ENCODE results near the gene NFU1.
A peak's percentile ranks its signal among the peaks of the same experiment; 100 is the strongest.
"Not testable (repeated sequence)": the region's sequence is repeated elsewhere in the genome, so short reads cannot be mapped to it uniquely, and the experiment has no call there.

NFU1 gene

GRCh38 chr2:69452687-69453086 lies 15.5 kb upstream of the NFU1 start:
- no peak overlapping the region for H3K4me3 ChIP-seq (ENCODE audit: low read length)
- TF ChIP-seq, protein P1, sequence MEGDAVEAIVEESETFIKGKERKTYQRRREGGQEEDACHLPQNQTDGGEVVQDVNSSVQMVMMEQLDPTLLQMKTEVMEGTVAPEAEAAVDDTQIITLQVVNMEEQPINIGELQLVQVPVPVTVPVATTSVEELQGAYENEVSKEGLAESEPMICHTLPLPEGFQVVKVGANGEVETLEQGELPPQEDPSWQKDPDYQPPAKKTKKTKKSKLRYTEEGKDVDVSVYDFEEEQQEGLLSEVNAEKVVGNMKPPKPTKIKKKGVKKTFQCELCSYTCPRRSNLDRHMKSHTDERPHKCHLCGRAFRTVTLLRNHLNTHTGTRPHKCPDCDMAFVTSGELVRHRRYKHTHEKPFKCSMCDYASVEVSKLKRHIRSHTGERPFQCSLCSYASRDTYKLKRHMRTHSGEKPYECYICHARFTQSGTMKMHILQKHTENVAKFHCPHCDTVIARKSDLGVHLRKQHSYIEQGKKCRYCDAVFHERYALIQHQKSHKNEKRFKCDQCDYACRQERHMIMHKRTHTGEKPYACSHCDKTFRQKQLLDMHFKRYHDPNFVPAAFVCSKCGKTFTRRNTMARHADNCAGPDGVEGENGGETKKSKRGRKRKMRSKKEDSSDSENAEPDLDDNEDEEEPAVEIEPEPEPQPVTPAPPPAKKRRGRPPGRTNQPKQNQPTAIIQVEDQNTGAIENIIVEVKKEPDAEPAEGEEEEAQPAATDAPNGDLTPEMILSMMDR (conservative IDR thresholded peaks at IDR 0.05; ENCODE audit: low read depth, low read length): no peak
- no peak for DNase-seq (ENCODE audit: low read depth)

GRCh38 chr2:69450735-69451416 lies 13.6 kb upstream of the NFU1 start:
- TF ChIP-seq, protein P1 (conservative IDR thresholded peaks at IDR 0.05; ENCODE audit: low read depth, low read length): no peak
- DNase-seq (ENCODE audit: low read depth): no peak

GRCh38 chr2:69449906-69450305 lies 12.7 kb upstream of the NFU1 start:
- DNase-seq (ENCODE audit: low read depth): peak; percentile 12
- TF ChIP-seq, protein P1 (conservative IDR thresholded peaks at IDR 0.05; ENCODE audit: low read depth, low read length): no peak
- H3K4me3 ChIP-seq (ENCODE audit: low read length): no peak overlapping the region

More at GRCh38 chr2:69450735-69451416, 13.6 kb upstream of the NFU1 start:
- no peak overlapping the region for H3K4me3 ChIP-seq (ENCODE audit: low read length)

GRCh38 chr2:69443673-69444072 lies 6.4 kb upstream of the NFU1 start:
- not testable (repeated sequence) for DNase-seq (ENCODE audit: low read depth); H3K4me3 ChIP-seq (ENCODE audit: low read length)

DNA sequence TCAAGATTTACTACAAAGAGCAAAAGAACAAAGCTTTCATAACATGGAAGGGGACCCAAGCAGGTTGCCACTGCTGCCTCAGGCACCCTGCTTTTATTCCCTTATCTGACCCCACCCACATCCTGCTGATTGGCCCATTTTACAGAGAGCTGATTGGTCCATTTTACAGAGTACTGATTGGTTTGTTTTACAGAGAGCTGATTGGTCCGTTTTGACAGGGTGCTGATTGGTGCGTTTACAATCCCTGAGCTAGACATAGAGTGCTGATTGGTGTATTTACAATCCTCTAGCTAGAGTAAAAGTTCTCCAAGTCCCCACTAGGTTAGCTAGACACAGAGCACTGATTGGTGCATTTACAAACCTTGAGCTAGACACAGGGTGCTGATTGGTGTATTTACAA lies 2.3 kb upstream of the NFU1 start:
- H3K4me3 ChIP-seq (ENCODE audit: low read length); DNase-seq (ENCODE audit: low read depth): not testable (repeated sequence)

DNA sequence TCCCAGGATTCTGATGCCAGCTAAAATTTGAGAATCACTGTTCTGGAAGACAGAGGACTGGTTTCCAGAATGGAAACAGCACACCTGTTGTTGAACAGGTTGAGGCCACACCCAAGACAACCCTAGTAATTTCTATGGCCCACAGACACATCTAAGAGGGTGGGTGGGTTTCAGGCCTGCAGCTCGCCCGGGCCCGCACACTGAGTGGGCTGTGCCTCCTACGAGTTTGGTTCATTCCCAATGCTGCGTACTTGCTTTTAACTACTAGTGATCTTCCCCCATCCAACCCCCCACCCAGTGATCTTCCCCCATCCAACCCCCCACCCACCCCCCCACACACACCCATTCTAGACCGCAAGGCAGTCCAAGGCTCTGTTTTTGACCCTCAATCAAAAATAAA lies 1.3 kb upstream of the NFU1 start:
- no peak overlapping the region for H3K4me3 ChIP-seq (ENCODE audit: low read length)
- DNase-seq (ENCODE audit: low read depth): no peak
- TF ChIP-seq, protein P1 (conservative IDR thresholded peaks at IDR 0.05; ENCODE audit: low read depth, low read length): no peak

DNA sequence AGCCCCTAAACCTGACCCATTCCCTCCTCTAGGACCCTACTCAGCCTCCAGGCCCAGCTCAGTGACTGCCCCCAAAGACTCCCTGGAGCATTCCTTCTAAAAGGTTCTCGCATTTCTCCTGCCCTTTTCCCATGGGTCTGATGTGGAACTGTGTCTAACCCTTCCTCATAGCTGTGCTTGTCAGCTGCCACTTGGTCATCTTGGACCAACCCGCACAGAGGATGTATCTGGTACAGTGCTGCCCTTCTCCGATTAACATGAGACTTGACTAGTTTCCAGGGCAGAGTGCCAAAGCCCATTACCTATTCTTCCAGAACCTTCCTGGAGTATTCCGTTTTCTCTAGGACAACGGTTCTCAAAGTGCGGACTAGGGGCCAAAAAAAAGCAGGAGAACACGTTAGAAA lies 518 bp upstream of the NFU1 start:
- peak overlapping the region; percentile 75 for H3K4me3 ChIP-seq (ENCODE audit: low read length)
- DNase-seq (ENCODE audit: low read depth): peak; percentile 30
- TF ChIP-seq, protein P1 (conservative IDR thresholded peaks at IDR 0.05; ENCODE audit: low read depth, low read length): no peak

- TF ChIP-seq, protein P1 (conservative IDR thresholded peaks at IDR 0.05; ENCODE audit: low read depth, low read length): no peak
- no peak for DNase-seq (ENCODE audit: low read depth)
- peak overlapping the region; percentile 75 for H3K4me3 ChIP-seq (ENCODE audit: low read length)
Measured at GRCh38 chr2:69436596-69436937, 668 bp downstream of the NFU1 start.

Measured in retinal pigment epithelial cell (primary cell).